ENCODE measurements around the gene AKAP12. TPM values are rescaled to one million over a fixed set of nuclear protein-coding genes. Genes with fewer than 3 reads are reported as not detected.
"Not testable (repeated sequence)": the region's sequence is repeated elsewhere in the genome, so short reads cannot be mapped to it uniquely, and the experiment has no call there.

The AKAP12 gene
- polyA plus RNA-seq, 3 donors from 2014 or later: 0.19 to 0.21 TPM; not detected in 1

- H3K27me3 Mint-ChIP-seq (ENCODE audit: low read depth in 3 of 3): peaks cover 8 to 31% (median 23%) of the 10 kb centered on the region in 3 donors
These were observed 54.9 kb downstream of the AKAP12 start for GRCh38 chr6:151294561-151295101.

GRCh38 chr6:151297886-151298285, 58.1 kb downstream of the AKAP12 start:
- Mint-ChIP-seq H3K27ac (no peak overlapping the region), H3K27me3 (ENCODE audit: low read depth in 3 of 3) (peaks cover 7 to 21% (median 13%) of the 10 kb centered on the region in 3 donors), H3K9me3 (no peaks in the 10 kb centered on the region)

More at GRCh38 chr6:151294561-151295101, 54.9 kb downstream of the AKAP12 start:
- Mint-ChIP-seq H3K27ac (no peak overlapping the region), H3K4me1 (peaks cover 3 to 5% of the 10 kb centered on the region in 2 donors), H3K9me3 (no peaks in the 10 kb centered on the region), H3K36me3 (no peaks in the 10 kb centered on the region), H3K4me3 (no peak overlapping the region)
- no peak for DNase-seq

GRCh38 chr6:151299011-151299410, 59.2 kb downstream of the AKAP12 start:
- Mint-ChIP-seq H3K27me3 (ENCODE audit: low read depth in 3 of 3) (peaks cover 5 to 19% (median 11%) of the 10 kb centered on the region in 3 donors), H3K27ac (no peak overlapping the region), H3K4me3 (no peak overlapping the region), H3K36me3 (no peaks in the 10 kb centered on the region), H3K9me3 (no peaks in the 10 kb centered on the region), H3K4me1 (no peaks in the 10 kb centered on the region)
- no peak for DNase-seq

More at GRCh38 chr6:151297886-151298285, 58.1 kb downstream of the AKAP12 start:
- Mint-ChIP-seq H3K4me3 (no peak overlapping the region), H3K4me1 (no peaks in the 10 kb centered on the region), H3K36me3 (no peaks in the 10 kb centered on the region)
- no peak for DNase-seq

- peaks cover 7 to 14% (median 13%) of the 10 kb centered on the region in 3 donors for H3K27me3 Mint-ChIP-seq (ENCODE audit: low read depth in 3 of 3)
- H3K4me3 Mint-ChIP-seq: no peak overlapping the region
- H3K9me3 Mint-ChIP-seq: no peaks in the 10 kb centered on the region
- no peaks in the 10 kb centered on the region for H3K36me3 Mint-ChIP-seq
- no peaks in the 10 kb centered on the region for H3K4me1 Mint-ChIP-seq
- no peak for DNase-seq
- no peak overlapping the region for H3K27ac Mint-ChIP-seq
These were observed 60.7 kb downstream of the AKAP12 start for GRCh38 chr6:151300267-151300991.

DNA sequence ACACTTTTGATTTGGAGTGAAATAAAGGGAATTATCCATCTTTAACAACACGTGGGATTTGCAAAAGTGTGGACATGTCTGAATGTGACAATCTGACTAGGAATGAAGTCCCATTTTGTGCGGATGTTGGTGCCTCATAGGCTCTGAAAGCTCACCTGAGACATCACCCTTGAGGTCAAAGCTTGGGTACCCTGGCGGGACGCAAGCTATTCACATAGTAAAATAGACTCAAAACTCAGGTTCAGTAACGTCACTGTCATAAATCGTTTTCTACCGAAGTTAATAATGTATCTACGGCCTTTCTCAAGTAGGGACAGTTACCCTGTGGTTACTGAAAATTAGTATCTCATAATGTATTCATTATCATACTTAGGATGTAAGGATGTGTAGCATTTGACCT, 61.8 kb downstream of the AKAP12 start:
- peaks cover 7 to 14% (median 10%) of the 10 kb centered on the region in 3 donors for H3K27me3 Mint-ChIP-seq (ENCODE audit: low read depth in 3 of 3)
- no peak overlapping the region for H3K4me3 Mint-ChIP-seq
- no peaks in the 10 kb centered on the region for H3K36me3 Mint-ChIP-seq
- no peaks in the 10 kb centered on the region for H3K4me1 Mint-ChIP-seq
- no peaks in the 10 kb centered on the region for H3K9me3 Mint-ChIP-seq
- H3K27ac Mint-ChIP-seq: no peak overlapping the region
- no peak for DNase-seq

- Mint-ChIP-seq H3K4me3 (no peak overlapping the region), H3K36me3 (no peaks in the 10 kb centered on the region), H3K27me3 (ENCODE audit: low read depth in 3 of 3) (peaks cover 4 to 10% (median 6%) of the 10 kb centered on the region in 3 donors), H3K27ac (no peak overlapping the region), H3K4me1 (no peaks in the 10 kb centered on the region), H3K9me3 (no peaks in the 10 kb centered on the region)
- no peak for DNase-seq
These were observed 63.5 kb downstream of the AKAP12 start for GRCh38 chr6:151303231-151303630.

- Mint-ChIP-seq H3K9me3 (no peaks in the 10 kb centered on the region), H3K4me1 (no peaks in the 10 kb centered on the region), H3K27ac (no peak overlapping the region), H3K27me3 (ENCODE audit: low read depth in 3 of 3) (peaks cover 2 to 5% (median 3%) of the 10 kb centered on the region in 3 donors), H3K36me3 (no peaks in the 10 kb centered on the region), H3K4me3 (no peak overlapping the region)
- no peak for DNase-seq
These were observed 66.6 kb downstream of the AKAP12 start for GRCh38 chr6:151306269-151306783.

GRCh38 chr6:151307501-151307900, 67.7 kb downstream of the AKAP12 start:
- Mint-ChIP-seq H3K4me1 (no peaks in the 10 kb centered on the region), H3K27ac (no peak overlapping the region), H3K4me3 (no peak overlapping the region)

DNA sequence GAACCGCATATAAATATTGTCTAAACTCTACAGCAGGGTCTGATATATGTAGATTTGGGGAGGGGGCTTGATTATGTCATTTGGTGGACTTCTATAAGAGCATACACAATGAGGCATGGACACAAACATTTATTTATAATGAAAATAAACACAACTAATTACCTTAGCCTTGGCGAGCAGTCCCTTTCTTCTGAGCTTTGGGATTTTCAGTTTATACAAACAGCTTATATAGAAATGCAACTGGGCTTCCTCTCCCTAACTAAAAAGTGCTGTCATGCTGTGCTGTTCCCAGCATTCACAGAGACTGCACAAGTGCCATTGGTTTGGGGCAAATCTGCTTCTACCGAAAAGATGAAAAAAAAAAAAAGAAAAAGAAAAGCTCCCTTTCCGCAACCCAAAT, 69.9 kb downstream of the AKAP12 start:
- no peak overlapping the region for H3K27ac Mint-ChIP-seq
- H3K36me3 Mint-ChIP-seq: no peaks in the 10 kb centered on the region
- no peak for DNase-seq
- H3K9me3 Mint-ChIP-seq: no peaks in the 10 kb centered on the region
- H3K27me3 Mint-ChIP-seq (ENCODE audit: low read depth in 3 of 3): peaks cover 0 to 4% (median 3%) of the 10 kb centered on the region in 3 donors
- H3K4me1 Mint-ChIP-seq: no peaks in the 10 kb centered on the region
- H3K4me3 Mint-ChIP-seq: no peak overlapping the region

More at GRCh38 chr6:151307501-151307900, 67.7 kb downstream of the AKAP12 start:
- Mint-ChIP-seq H3K36me3 (no peaks in the 10 kb centered on the region), H3K9me3 (no peaks in the 10 kb centered on the region), H3K27me3 (ENCODE audit: low read depth in 3 of 3) (peaks cover 3 to 5% (median 4%) of the 10 kb centered on the region in 3 donors)
- no peak for DNase-seq

- Mint-ChIP-seq H3K9me3 (no peaks in the 10 kb centered on the region), H3K27ac (no peak overlapping the region), H3K4me1 (no peaks in the 10 kb centered on the region), H3K4me3 (no peak overlapping the region), H3K36me3 (no peaks in the 10 kb centered on the region), H3K27me3 (ENCODE audit: low read depth in 3 of 3) (peaks cover 0 to 4% (median 1%) of the 10 kb centered on the region in 3 donors)
- DNase-seq: no peak
These were observed 70.5 kb downstream of the AKAP12 start for GRCh38 chr6:151310279-151310678.

GRCh38 chr6:151310852-151311767, 71.3 kb downstream of the AKAP12 start:
- H3K4me1 Mint-ChIP-seq: no peaks in the 10 kb centered on the region
- peaks cover 0 to 2% (median 0%) of the 10 kb centered on the region in 3 donors for H3K36me3 Mint-ChIP-seq
- peaks cover 0 to 4% (median 0%) of the 10 kb centered on the region in 6 donors for H3K9me3 Mint-ChIP-seq
- no peak for DNase-seq
- peaks cover 0 to 4% (median 1%) of the 10 kb centered on the region in 3 donors for H3K27me3 Mint-ChIP-seq (ENCODE audit: low read depth in 3 of 3)
- no peak overlapping the region for H3K4me3 Mint-ChIP-seq
- no peak overlapping the region for H3K27ac Mint-ChIP-seq

GRCh38 chr6:151313066-151313491, 73.3 kb downstream of the AKAP12 start:
- Mint-ChIP-seq H3K27ac (no peak overlapping the region), H3K4me3 (no peak overlapping the region), H3K9me3 (peaks cover 0 to 4% (median 0%) of the 10 kb centered on the region in 6 donors), H3K27me3 (ENCODE audit: low read depth in 3 of 3) (peaks cover 0 to 4% (median 0%) of the 10 kb centered on the region in 3 donors), H3K36me3 (peaks cover 0 to 4% (median 0%) of the 10 kb centered on the region in 3 donors), H3K4me1 (no peaks in the 10 kb centered on the region)
- DNase-seq: no peak

DNA sequence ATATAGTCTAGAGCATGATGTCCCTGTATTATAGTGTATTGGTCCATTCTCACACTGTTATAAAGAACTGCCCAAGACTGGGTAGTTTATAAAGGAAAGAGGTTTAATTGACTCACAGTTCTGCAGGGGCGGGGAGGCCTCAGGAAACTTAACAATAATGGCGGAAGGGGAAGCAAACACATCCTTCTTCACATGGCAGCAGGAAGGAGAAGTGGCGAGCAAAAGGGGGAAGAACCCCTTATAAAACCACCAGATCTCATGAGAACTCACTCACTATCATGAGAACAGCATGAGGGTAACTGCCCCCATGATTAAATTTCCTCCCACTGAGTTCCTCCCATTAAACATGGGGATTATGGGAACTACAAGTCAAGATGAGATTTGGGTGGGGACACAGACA, 75.9 kb downstream of the AKAP12 start:
- not testable (repeated sequence) for H3K36me3 Mint-ChIP-seq; H3K27ac Mint-ChIP-seq; H3K4me3 Mint-ChIP-seq; H3K4me1 Mint-ChIP-seq; DNase-seq; H3K27me3 Mint-ChIP-seq (ENCODE audit: low read depth in 3 of 3); H3K9me3 Mint-ChIP-seq

All from immature natural killer cell (primary cell).